HFFc6 (cell line): ENCODE measurements around the gene ZNF280A. TPM values are rescaled to one million over a fixed set of nuclear protein-coding genes. Genes with fewer than 3 reads are reported as not detected.

Experiments used
- DNase-seq: peaks from one replicate; pipeline ENCODE4 v3.0.0-alpha.2; 2018
- H3K27ac Mint-ChIP-seq: 2 replicates; pipeline ENCODE4 v1.8.0; 2020; ENCODE audit warnings: mild to moderate bottlenecking, mixed read lengths
- H3K27me3 Mint-ChIP-seq: 2 replicates; pipeline ENCODE4 v1.8.0; 2021; ENCODE audit warnings: mild to moderate bottlenecking, moderate library complexity, mixed read lengths; ENCODE audit not compliant: insufficient read depth
- H3K36me3 Mint-ChIP-seq: 2 replicates; pipeline ENCODE4 v1.8.0; 2021; ENCODE audit warnings: low read depth, mixed read lengths
- H3K4me1 Mint-ChIP-seq: 2 replicates; pipeline ENCODE4 v1.8.0; 2020; ENCODE audit warnings: low read depth, mixed read lengths
- H3K4me3 Mint-ChIP-seq: 2 replicates; pipeline ENCODE4 v1.8.0; 2020; ENCODE audit warnings: mild to moderate bottlenecking, moderate library complexity, mixed read lengths
- H3K9me3 Mint-ChIP-seq: 2 replicates; pipeline ENCODE4 v1.8.0; 2020; ENCODE audit warnings: mild to moderate bottlenecking, mixed read lengths
- long read RNA-seq: library from polyadenylated mRNA; unstranded; transcript quantifications from one replicate; pipeline ENCODE4 v2.0.0, GENCODE V29; 2019
- total RNA-seq, 6 experiments: library from RNA; stranded (reverse); fragmentation: NEBNext Ultra II Directional; extraction: Animal tissue kit (Norgen Biotek cat#: 25700); gene quantifications; 2 replicates in 1 of 6; 3 replicates in 5 of 6; pipeline ENCODE4 v1.2.3, GENCODE V29; 2021
- TF ChIP-seq, protein P1 (sequence below): fragments of 200-600 bp; sonication (generic); IDR thresholded peaks from 2 replicates; pipeline ENCODE4 v1.5.0; 2021; ENCODE audit warnings: antibody characterized with exemption, mild to moderate bottlenecking

The ZNF280A gene, protein sequence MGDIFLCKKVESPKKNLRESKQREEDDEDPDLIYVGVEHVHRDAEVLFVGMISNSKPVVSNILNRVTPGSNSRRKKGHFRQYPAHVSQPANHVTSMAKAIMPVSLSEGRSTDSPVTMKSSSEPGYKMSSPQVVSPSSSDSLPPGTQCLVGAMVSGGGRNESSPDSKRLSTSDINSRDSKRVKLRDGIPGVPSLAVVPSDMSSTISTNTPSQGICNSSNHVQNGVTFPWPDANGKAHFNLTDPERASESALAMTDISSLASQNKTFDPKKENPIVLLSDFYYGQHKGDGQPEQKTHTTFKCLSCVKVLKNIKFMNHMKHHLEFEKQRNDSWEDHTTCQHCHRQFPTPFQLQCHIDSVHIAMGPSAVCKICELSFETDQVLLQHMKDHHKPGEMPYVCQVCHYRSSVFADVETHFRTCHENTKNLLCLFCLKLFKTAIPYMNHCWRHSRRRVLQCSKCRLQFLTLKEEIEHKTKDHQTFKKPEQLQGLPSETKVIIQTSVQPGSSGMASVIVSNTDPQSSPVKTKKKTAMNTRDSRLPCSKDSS
- total RNA-seq: under 1 TPM in 1 of 6 experiments, not detected in 5; 0.08 TPM
- long read RNA-seq: 0 reads

DNA sequence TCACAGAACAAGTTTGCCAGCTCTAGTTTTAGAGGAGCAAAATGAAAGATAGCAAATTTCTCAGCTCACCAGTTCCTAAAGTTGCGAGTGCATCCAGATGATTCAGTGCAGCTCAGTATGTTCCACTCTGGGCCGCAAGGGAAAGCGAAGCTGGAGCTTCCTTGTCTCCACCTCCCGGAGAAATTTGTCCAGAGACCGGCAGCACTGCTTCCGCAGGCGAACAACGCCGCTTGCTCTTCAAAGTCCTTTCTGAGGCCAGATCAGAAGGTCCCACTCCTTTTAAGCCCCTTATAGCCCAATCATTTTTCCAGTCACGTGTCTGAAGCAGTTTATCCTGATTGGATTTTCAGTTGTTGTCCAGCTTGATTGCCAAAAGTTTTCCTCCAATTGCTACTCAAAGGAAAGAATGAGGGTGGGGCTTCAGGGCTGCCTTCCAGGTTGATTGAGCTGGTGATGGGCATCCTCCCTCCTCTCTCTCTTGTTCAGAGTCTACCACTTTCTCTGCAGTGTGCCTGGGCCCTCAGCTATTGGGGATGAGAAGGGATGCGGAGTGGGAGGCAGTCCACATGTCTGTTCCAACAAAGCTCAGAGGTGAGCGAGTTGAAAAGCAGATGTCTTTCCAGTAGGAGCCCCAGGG is at the start of gene ZNF280A:
Gene ZNF280A, minus strand, starts transcription at position 251 of the 637 bp plus-strand sequence. CDS start 4,640 bp downstream, outside the sequence.
- DNase-seq: no peak
- TF ChIP-seq, protein P1, sequence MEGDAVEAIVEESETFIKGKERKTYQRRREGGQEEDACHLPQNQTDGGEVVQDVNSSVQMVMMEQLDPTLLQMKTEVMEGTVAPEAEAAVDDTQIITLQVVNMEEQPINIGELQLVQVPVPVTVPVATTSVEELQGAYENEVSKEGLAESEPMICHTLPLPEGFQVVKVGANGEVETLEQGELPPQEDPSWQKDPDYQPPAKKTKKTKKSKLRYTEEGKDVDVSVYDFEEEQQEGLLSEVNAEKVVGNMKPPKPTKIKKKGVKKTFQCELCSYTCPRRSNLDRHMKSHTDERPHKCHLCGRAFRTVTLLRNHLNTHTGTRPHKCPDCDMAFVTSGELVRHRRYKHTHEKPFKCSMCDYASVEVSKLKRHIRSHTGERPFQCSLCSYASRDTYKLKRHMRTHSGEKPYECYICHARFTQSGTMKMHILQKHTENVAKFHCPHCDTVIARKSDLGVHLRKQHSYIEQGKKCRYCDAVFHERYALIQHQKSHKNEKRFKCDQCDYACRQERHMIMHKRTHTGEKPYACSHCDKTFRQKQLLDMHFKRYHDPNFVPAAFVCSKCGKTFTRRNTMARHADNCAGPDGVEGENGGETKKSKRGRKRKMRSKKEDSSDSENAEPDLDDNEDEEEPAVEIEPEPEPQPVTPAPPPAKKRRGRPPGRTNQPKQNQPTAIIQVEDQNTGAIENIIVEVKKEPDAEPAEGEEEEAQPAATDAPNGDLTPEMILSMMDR: no peak
- Mint-ChIP-seq H3K36me3 (no peaks in the 10 kb centered on the region), H3K4me3 (no peak within 1 kb of the TSS; the same call in 1 of the 2 replicates), H3K27me3 (peaks cover 3% of the 10 kb centered on the region), H3K4me1 (no peaks in the 10 kb centered on the region), H3K27ac (no peak within 1 kb of the TSS), H3K9me3 (peaks cover 10% of the 10 kb centered on the region)

DNA sequence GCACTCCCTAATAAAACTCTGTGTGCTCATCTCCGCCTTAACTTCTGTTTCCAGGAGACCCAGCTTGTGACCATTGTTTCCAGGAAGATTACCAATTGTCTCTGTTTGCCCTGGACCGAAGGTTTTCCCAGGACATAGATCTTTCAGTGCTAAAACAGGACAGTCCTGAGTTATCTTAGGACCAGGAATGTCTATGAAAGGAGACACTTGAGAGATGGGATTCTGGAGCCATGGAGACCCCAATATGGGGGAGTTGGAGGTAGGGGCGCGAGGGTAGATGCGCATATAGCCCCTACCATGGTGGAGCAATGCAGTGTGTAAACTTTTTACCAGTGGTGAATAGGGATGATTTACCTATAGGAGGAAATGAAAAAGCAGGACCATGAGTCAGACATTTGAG is 49.1 kb upstream of the ZNF280A start:
- no peak overlapping the region for H3K27ac Mint-ChIP-seq
- no peaks in the 10 kb centered on the region for H3K36me3 Mint-ChIP-seq
- no peak for DNase-seq
- H3K4me1 Mint-ChIP-seq: no peaks in the 10 kb centered on the region
- peaks cover 5% of the 10 kb centered on the region; the same call in 1 of the 2 replicates for H3K9me3 Mint-ChIP-seq
- TF ChIP-seq, protein P1: no peak
- H3K27me3 Mint-ChIP-seq: peaks cover 13% of the 10 kb centered on the region
- H3K4me3 Mint-ChIP-seq: no peak overlapping the region

DNA sequence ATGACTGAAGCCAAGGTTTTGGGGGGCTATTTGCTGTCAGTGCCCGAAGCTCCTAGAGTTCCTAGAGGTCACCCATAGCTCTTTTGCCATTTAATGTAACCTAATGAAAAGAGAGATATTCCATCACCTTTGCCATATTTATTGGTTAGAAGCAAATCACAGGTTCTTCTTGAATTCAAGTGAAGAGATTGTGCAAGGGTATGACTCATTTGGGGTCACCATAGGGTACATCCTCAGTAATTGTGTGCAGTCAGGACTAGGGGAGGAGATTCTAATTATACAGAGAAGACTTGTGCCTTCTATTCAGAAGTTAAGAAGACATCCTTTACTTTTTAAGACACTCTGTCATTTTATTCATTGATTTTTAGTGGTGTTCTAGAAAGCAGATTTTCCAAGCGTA is 45.9 kb upstream of the ZNF280A start:
- no peak for DNase-seq
- TF ChIP-seq, protein P1: no peak
- Mint-ChIP-seq H3K4me3 (no peak overlapping the region), H3K27ac (no peak overlapping the region), H3K36me3 (no peaks in the 10 kb centered on the region; the same call in 1 of the 2 replicates), H3K27me3 (peaks cover 8% of the 10 kb centered on the region), H3K9me3 (peaks cover 16% of the 10 kb centered on the region), H3K4me1 (no peaks in the 10 kb centered on the region)

DNA sequence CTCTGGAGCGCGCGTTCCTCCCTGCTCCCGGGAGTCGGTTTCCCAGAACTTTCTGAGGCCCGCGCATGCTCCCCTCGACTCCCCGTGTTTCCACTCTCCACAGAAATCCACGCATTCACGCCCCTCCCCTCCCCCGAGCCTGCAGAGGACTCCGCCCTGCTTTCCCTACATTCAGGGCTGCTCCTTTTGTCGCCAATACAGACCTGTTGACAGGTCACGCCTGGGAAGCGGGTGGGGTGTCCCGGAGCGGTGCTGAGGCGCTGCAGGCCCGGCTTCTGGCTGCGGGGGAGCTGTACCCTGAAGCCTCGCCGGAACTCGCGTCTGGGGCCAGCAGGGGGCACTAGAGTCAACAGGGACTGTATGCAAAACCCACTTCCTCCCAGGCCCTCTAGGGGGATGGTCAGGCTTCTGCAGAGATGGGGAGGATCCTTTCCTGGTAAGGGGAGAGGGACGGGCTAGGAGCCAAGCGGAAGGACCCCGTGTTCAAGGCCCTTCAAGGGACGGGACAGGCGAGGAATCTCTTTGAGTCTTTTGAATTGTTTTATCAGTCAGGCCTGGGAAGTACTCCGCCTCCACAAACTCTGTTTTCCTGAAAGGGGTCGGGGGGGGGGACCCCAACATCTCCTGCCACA is 39.0 kb upstream of the ZNF280A start, which contains the start of gene PRAME:
Gene PRAME, minus strand, starts transcription at position 294 of the 632 bp plus-strand sequence. CDS start 2,433 bp downstream, outside the sequence.
- no peak for DNase-seq
- H3K27ac Mint-ChIP-seq: no peak within 1 kb of the TSS
- TF ChIP-seq, protein P1: peak; percentile 70
- H3K4me1 Mint-ChIP-seq: no peaks in the 10 kb centered on the region
- no peaks in the 10 kb centered on the region; the same call in 1 of the 2 replicates for H3K36me3 Mint-ChIP-seq
- H3K4me3 Mint-ChIP-seq: no peak within 1 kb of the TSS
- peaks cover 4% of the 10 kb centered on the region; the same call in 1 of the 2 replicates for H3K27me3 Mint-ChIP-seq
- peaks cover 28% of the 10 kb centered on the region for H3K9me3 Mint-ChIP-seq
